Fibroblast of lung (primary cell): ENCODE measurements around the gene URB1. TPM values are rescaled to one million over a fixed set of nuclear protein-coding genes. Genes with fewer than 3 reads are reported as not detected.

Experiments used
- DNase-seq, 2 donors: peaks; one replicate each; pipeline versions ENCODE4 v3.0.0 to v3.0.0-alpha.2; 2010; ENCODE audit warnings: low read depth in 2 of 2
- H2AFZ ChIP-seq: 2 replicates; pipeline ENCODE4 v1.5.1; 2012; ENCODE audit warnings: low read length, control low read depth, inconsistent platforms
- H3K27ac ChIP-seq: 2 replicates; pipeline ENCODE4 v1.5.1; 2011; ENCODE audit warnings: low read length, control low read depth; ENCODE audit not compliant: insufficient read depth
- H3K27me3 ChIP-seq: 2 replicates; pipeline ENCODE4 v1.5.1; 2011; ENCODE audit warnings: mild to moderate bottlenecking, low read length; ENCODE audit not compliant: control insufficient read depth, insufficient read depth
- H3K36me3 ChIP-seq: 2 replicates; pipeline ENCODE4 v1.5.1; 2011; ENCODE audit warnings: low read length; ENCODE audit not compliant: control insufficient read depth, insufficient read depth
- H3K4me1 ChIP-seq: 2 replicates; pipeline ENCODE4 v1.5.1; 2011; ENCODE audit warnings: low read length; ENCODE audit not compliant: control insufficient read depth, insufficient read depth; ENCODE audit errors: extremely low read depth
- H3K4me2 ChIP-seq: 2 replicates; pipeline ENCODE4 v1.5.1; 2011; ENCODE audit warnings: low read length, control low read depth; ENCODE audit not compliant: insufficient read depth; ENCODE audit errors: extremely low read depth
- H3K4me3 ChIP-seq, 4 experiments: fragments of 200-600 bp in 1 of 4; sonication (generic) in 1 of 4; replicated peaks in 1 of 4; 2 replicates each; pipeline ENCODE4 v1.5.1; 2011 to 2016; ENCODE audit warnings: low read length in 4 of 4, low read depth in 3 of 4, mild to moderate bottlenecking in 3 of 4, control low read depth in 2 of 4, inconsistent platforms in 1 of 4, mixed read lengths in 1 of 4; ENCODE audit not compliant: insufficient read depth in 1 of 4; ENCODE audit errors: control extremely low read depth in 1 of 4
- H3K79me2 ChIP-seq: 2 replicates; pipeline ENCODE4 v1.5.1; 2012; ENCODE audit warnings: mild to moderate bottlenecking, low read length, inconsistent platforms; ENCODE audit not compliant: control insufficient read depth, insufficient read depth
- H3K9ac ChIP-seq: 2 replicates; pipeline ENCODE4 v1.5.1; 2011; ENCODE audit warnings: mild to moderate bottlenecking, low read length, control low read depth; ENCODE audit not compliant: insufficient read depth
- H3K9me3 ChIP-seq: 2 replicates; pipeline ENCODE4 v1.5.1; 2012; ENCODE audit warnings: low read depth, low read length; ENCODE audit not compliant: control insufficient read depth, insufficient read depth
- H4K20me1 ChIP-seq: 2 replicates; pipeline ENCODE4 v1.5.1; 2011; ENCODE audit warnings: low read length; ENCODE audit not compliant: control insufficient read depth, insufficient read depth; ENCODE audit errors: extremely low read depth
- EZH2 ChIP-seq: IDR thresholded peaks from 2 replicates; pipeline ENCODE4 v1.5.1; 2012; ENCODE audit warnings: low read length, control low read depth, mild to moderate bottlenecking; ENCODE audit errors: missing control alignments
- polyA plus RNA-seq, 2 donors: library from polyadenylated mRNA; depleted of rRNA in 1 of 2; stranded (reverse) in 1 of 2; unstranded in 1 of 2; fragments of >200 nt; gene quantifications; 2 replicates each; pipeline ENCODE4 v1.2.1, GENCODE V29; 2011 to 2012; ENCODE audit warnings: missing spikeins in 1 of 2
- total RNA-seq: library from RNA; depleted of rRNA; stranded (reverse); fragments of >200 nt; gene quantifications from 2 replicates; pipeline ENCODE4 v1.2.1, GENCODE V29; 2014
- TF ChIP-seq, protein P1 (sequence below), 2 donors: IDR thresholded peaks in 1 of 2; conservative IDR thresholded peaks in 1 of 2; 1 replicate in 1 of 2; 2 replicates in 1 of 2; pipeline ENCODE4 v1.5.1; 2011 to 2012; ENCODE audit warnings: low read length in 2 of 2, control low read depth in 1 of 2, inconsistent platforms in 1 of 2, low read depth in 1 of 2, mild to moderate bottlenecking in 1 of 2

Gene URB1
- total and polyA plus RNA-seq, 2 donors (not counting 1 experiment from before 2014, with no cell fraction given) = 4.3 to 17.7 TPM

GRCh38 chr21:32314806-32315205 lies 78.0 kb downstream of the URB1 start:
- peaks cover 16% of the 10 kb centered on the region for H3K36me3 ChIP-seq
- H3K9ac ChIP-seq = no peak overlapping the region
- H4K20me1 ChIP-seq = no peaks in the 10 kb centered on the region
- TF ChIP-seq EZH2 = no peak
- TF ChIP-seq, protein P1, sequence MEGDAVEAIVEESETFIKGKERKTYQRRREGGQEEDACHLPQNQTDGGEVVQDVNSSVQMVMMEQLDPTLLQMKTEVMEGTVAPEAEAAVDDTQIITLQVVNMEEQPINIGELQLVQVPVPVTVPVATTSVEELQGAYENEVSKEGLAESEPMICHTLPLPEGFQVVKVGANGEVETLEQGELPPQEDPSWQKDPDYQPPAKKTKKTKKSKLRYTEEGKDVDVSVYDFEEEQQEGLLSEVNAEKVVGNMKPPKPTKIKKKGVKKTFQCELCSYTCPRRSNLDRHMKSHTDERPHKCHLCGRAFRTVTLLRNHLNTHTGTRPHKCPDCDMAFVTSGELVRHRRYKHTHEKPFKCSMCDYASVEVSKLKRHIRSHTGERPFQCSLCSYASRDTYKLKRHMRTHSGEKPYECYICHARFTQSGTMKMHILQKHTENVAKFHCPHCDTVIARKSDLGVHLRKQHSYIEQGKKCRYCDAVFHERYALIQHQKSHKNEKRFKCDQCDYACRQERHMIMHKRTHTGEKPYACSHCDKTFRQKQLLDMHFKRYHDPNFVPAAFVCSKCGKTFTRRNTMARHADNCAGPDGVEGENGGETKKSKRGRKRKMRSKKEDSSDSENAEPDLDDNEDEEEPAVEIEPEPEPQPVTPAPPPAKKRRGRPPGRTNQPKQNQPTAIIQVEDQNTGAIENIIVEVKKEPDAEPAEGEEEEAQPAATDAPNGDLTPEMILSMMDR (conservative IDR thresholded peaks at IDR 0.05 in 1 of 2, IDR thresholded peaks at IDR 0.05 in 1 of 2; ENCODE audit: low read depth in 1 of 2, low read length in 2 of 2) = no peak
- no peak overlapping the region for H3K27ac ChIP-seq
- H3K4me1 ChIP-seq = no peaks in the 10 kb centered on the region
- H3K4me3 ChIP-seq = no peak overlapping the region
- H3K79me2 ChIP-seq = no peaks in the 10 kb centered on the region
- no peak for DNase-seq
- no peak overlapping the region for H2AFZ ChIP-seq
- no peak overlapping the region for H3K4me2 ChIP-seq
- H3K27me3 ChIP-seq = no peaks in the 10 kb centered on the region
- no peaks in the 10 kb centered on the region for H3K9me3 ChIP-seq

GRCh38 chr21:32312976-32313375 lies 79.8 kb downstream of the URB1 start:
- no peaks in the 10 kb centered on the region for H3K79me2 ChIP-seq
- no peaks in the 10 kb centered on the region for H3K4me1 ChIP-seq
- H3K36me3 ChIP-seq = peaks cover 15% of the 10 kb centered on the region
- H3K9ac ChIP-seq = no peak overlapping the region
- no peaks in the 10 kb centered on the region for H3K9me3 ChIP-seq
- TF ChIP-seq EZH2 = no peak
- TF ChIP-seq, protein P1 (conservative IDR thresholded peaks at IDR 0.05 in 1 of 2, IDR thresholded peaks at IDR 0.05 in 1 of 2; ENCODE audit: low read depth in 1 of 2, low read length in 2 of 2) = no peak
- H4K20me1 ChIP-seq = no peaks in the 10 kb centered on the region
- H3K4me2 ChIP-seq = no peak overlapping the region
- H2AFZ ChIP-seq = no peak overlapping the region
- no peak for DNase-seq
- no peak overlapping the region for H3K4me3 ChIP-seq
- no peak overlapping the region for H3K27ac ChIP-seq
- no peaks in the 10 kb centered on the region for H3K27me3 ChIP-seq

DNA sequence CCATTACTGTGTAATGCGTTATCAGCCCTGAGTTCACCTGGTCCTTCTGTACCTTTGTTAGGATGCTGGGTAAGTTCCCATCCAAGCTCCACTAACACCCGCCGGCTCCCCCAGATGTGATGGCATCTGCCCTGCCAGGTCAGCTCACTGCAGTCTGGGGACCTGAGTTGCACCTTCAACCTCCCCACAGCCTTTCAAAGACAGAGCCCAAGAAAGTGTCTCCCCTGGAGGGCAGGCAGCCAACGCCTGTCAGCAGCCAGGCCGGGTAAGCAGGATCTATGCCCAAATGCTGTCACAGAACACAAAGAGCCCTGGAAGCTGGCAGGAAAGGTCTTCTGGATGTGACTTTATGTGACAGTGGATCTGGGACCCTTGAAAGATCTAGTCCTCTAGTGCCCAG lies 80.5 kb downstream of the URB1 start:
- H3K27me3 ChIP-seq = no peaks in the 10 kb centered on the region
- H3K4me1 ChIP-seq = no peaks in the 10 kb centered on the region
- no peaks in the 10 kb centered on the region for H4K20me1 ChIP-seq
- H3K27ac ChIP-seq = no peak overlapping the region
- no peaks in the 10 kb centered on the region for H3K79me2 ChIP-seq
- no peak overlapping the region for H3K9ac ChIP-seq
- H2AFZ ChIP-seq = no peak overlapping the region
- no peak for DNase-seq
- no peak overlapping the region for H3K4me2 ChIP-seq
- H3K36me3 ChIP-seq = peaks cover 12% of the 10 kb centered on the region
- H3K9me3 ChIP-seq = no peaks in the 10 kb centered on the region
- no peak overlapping the region for H3K4me3 ChIP-seq
- TF ChIP-seq EZH2 = no peak
- TF ChIP-seq, protein P1 (conservative IDR thresholded peaks at IDR 0.05 in 1 of 2, IDR thresholded peaks at IDR 0.05 in 1 of 2; ENCODE audit: low read depth in 1 of 2, low read length in 2 of 2) = no peak
